Pulmonary artery endothelial cell (primary cell): ENCODE data around the gene ZNF189. TPM values are rescaled to one million over a fixed set of nuclear protein-coding genes. Genes with fewer than 3 reads are reported as not detected.
A peak's percentile ranks its signal among the peaks of the same experiment; 100 is the strongest.

Experiments used
- DNase-seq: peaks from one replicate; pipeline ENCODE4 v3.0.0-alpha.2; 2011; ENCODE audit warnings: low read depth, low spot score
- total RNA-seq: library from RNA; depleted of rRNA; stranded (reverse); fragments of >200 nt; gene quantifications from 2 replicates; pipeline ENCODE4 v1.2.3, GENCODE V29; 2014

The ZNF189 gene
- total RNA-seq, 1 donor from 2014 or later: 17.9 TPM

- DNase-seq: no peak
Measured at GRCh38 chr9:101449071-101449721, 50.5 kb downstream of the ZNF189 start.

GRCh38 chr9:101450931-101451330 lies 52.3 kb downstream of the ZNF189 start:
- no peak for DNase-seq

GRCh38 chr9:101451498-101451897 lies 52.8 kb downstream of the ZNF189 start:
- DNase-seq: no peak

GRCh38 chr9:101453776-101454570 lies 55.3 kb downstream of the ZNF189 start:
- DNase-seq: no peak

GRCh38 chr9:101455656-101456240 lies 57.1 kb downstream of the ZNF189 start:
- no peak for DNase-seq

- no peak for DNase-seq
Measured at GRCh38 chr9:101457003-101457402, 58.4 kb downstream of the ZNF189 start.

- DNase-seq: peak; percentile 35
Measured at GRCh38 chr9:101458963-101459631, 60.4 kb downstream of the ZNF189 start.

Other genes with a start within 250 kb of the ZNF189 start
- under 0.01 TPM in 1 of 2 replicates, not detected in the other for gene BAAT, start 13.8 kb upstream of the ZNF189 start, total RNA-seq
- 14.6 and 18.7 TPM in 2 replicates for gene MRPL50, start 233 bp upstream of the ZNF189 start, total RNA-seq
- gene ALDOB, start 36.9 kb downstream of the ZNF189 start, total RNA-seq: not detected in 2 replicates
- gene RNF20, start 135.0 kb downstream of the ZNF189 start, total RNA-seq: 17.4 and 28.6 TPM in 2 replicates
- gene PPP3R2, start 196.1 kb downstream of the ZNF189 start, total RNA-seq: not detected in 2 replicates